Hepatocyte (in vitro differentiated cells): Measurements from ENCODE around the gene ARHGAP22.

Experiments used
- EZH2 ChIP-seq: fragments of 200-600 bp; sonication (generic); IDR thresholded peaks from 2 replicates; pipeline ENCODE4 v1.6.1; 2016; ENCODE audit warnings: antibody characterized with exemption, mild to moderate bottlenecking, borderline replicate concordance
- TF ChIP-seq, protein P1 (sequence below): fragments of 200-600 bp; sonication (generic); IDR thresholded peaks from 2 replicates; pipeline ENCODE4 v1.5.1; 2016; ENCODE audit warnings: antibody characterized with exemption, mild to moderate bottlenecking; ENCODE audit not compliant: poor library complexity

DNA sequence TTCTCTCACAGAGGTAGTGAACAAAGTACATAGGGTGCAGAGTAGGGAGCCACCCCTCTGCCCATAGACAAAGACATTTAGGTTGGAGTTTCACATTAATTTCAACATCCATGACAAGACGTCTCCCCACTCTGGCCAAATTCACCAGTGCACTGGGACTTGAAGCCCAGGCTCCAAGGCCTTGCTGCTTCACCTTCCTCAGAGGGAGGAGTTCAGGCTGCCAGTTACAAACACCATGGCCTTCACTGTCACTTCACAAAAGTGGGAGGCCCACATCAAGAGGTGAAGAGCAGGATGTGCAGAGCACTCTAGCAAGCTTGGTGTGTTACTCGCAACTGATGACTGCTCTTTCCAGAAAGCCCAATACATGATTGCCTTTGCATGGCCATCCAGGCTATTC, 15.8 kb upstream of the ARHGAP22 start:
- TF ChIP-seq, protein P1, sequence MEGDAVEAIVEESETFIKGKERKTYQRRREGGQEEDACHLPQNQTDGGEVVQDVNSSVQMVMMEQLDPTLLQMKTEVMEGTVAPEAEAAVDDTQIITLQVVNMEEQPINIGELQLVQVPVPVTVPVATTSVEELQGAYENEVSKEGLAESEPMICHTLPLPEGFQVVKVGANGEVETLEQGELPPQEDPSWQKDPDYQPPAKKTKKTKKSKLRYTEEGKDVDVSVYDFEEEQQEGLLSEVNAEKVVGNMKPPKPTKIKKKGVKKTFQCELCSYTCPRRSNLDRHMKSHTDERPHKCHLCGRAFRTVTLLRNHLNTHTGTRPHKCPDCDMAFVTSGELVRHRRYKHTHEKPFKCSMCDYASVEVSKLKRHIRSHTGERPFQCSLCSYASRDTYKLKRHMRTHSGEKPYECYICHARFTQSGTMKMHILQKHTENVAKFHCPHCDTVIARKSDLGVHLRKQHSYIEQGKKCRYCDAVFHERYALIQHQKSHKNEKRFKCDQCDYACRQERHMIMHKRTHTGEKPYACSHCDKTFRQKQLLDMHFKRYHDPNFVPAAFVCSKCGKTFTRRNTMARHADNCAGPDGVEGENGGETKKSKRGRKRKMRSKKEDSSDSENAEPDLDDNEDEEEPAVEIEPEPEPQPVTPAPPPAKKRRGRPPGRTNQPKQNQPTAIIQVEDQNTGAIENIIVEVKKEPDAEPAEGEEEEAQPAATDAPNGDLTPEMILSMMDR = no peak
- TF ChIP-seq EZH2 = no peak
